NCI-H128 (cell line): Measurements from ENCODE around the gene ZNF484.
"Not testable (repeated sequence)": the region's sequence is repeated elsewhere in the genome, so short reads cannot be mapped to it uniquely, and the experiment has no call there.

Source experiments
- DNase-seq: peaks from one replicate; lab custom pipeline; 2025; ENCODE audit not compliant: unreplicated experiment; lab: John Stamatoyannopoulos, UW

The ZNF484 gene

DNA sequence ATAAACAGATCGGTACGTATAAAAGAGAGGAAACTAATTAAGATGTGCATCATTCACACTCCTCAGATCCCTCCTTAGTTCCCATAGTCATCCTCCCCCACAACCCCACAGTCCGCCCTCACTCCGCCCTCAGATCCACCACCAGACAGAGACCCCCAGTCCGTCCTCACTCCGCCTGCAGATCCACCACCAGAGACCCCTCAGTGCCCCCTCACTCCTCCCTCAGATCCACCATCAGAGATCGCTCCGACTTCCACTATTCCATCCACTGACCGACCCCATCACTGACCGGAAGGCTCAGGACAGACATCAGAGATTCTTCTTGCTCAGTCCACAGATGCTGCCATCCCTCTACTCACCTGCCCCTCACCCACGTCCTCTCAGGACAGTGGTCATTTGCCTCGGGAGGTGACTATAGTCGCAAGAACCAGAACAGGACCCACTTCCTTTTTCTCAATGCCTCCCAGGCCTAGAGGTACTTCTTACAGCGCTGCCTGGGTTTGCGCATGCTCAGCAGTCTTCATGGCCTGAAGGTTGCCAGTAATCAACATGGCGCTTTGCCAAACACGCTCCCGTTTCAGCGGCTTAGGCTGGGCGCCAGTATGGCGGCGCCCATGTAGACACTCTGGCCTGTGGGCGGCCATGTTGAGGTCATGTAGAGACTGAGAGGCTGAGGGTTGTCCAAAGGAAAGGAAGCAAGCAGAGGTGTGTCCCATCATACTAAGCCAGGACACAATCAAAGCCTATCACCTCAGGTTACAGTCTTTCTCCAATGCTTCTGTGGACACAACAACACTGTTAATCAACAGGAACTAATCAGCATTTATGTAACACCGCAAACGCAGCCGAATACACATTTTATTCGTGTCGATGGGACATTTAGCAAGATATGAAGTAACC lies at the start of gene ZNF484:
ZNF484 (minus strand) TSS at position 508 of the 900 bp plus-strand sequence. CDS start 3,009 bp downstream, outside the sequence.
- peak; percentile 99 for DNase-seq

DNA sequence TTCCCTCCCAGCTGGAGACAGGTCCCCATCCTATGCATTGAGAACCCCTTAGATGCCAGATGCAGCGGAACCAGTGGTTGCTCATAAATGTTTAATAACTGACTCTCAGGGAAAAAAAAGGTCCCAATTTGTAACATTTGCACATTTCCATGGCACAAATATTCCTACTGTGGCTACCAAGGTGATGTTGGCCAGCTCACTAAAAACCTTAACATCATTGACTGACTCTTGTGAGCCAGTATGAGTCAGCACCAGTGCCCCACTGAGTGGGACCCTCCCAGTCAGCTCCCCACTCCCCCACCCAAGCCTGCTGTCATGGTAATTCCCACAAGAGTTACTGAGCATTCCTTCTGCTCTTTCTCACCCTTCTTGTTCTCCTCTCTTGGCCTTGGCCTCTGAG lies 42.6 kb upstream of the ZNF484 start:
- no peak for DNase-seq

DNA sequence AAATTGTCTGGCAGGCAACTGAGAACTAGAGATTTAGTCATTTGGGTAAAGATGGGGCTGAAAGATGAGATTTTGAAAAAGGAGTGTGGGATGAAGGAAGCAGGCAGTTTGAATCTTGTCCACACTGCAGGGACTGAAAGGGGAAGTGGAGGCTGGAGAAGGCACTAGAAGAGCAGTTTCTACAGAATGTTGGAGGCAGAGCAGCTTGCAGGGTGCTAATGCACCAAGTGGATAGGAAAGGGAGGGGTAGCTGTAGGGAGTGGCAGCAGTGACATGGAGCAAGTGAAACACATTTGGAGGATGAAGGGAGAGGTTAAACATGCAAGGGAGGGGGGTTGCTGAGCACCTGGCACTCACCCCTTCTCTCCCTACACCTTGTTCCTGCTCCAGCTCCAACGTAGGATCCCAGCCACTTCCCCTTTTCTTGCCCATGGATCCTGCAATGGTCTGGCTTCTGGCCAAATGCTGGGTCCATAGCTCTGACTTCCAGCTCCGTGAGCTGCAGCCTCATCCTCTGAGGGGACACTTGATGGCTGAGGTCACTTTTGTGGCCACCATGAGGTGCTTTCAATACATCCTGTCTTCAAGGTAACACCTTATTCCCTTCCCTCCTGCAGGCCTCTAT lies 39.5 kb upstream of the ZNF484 start:
- no peak for DNase-seq

DNA sequence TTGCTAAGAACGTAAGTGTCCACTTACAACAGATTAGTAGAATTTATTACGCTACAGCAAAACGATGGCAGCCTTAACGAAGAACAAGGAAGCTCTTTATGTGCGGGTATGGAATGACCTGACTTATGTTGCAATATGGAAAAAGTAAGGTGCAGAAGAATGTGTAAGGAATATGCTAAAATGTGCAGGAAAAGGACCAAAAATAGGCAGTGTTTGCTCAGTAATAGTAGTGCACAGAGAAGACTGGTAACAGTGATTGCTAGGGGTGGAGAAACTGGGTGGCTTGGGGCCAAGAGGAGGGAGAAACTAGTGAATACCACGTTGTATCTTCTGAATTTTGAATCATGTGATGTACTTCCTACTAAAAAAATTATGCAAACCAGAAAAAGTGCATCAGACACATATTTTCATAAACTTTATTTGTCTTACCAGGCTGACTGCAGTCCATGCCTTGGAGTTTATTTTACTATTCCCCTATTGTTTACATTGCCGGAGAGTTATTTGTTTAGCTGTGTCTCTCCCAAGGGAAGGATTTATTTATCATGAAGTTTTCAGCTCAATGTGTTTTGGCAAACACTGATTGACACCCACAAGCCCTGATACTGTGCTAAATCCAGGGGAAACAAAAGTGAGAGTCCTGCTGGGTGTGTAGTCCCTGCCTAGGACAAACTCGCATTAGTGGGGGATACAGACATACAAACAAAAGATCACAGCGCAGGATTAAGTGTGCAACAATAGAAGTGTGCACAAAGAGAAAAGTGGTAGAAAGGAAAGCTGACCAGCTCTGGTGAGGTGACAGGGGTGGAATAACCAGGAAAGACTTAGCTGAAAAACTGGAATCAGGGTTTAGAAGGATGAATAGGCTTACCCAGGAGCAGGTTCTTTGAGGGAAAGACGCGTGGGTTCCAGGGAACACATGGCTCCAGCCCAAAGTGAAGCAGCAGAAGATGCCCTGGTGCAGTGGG lies 34.0 kb upstream of the ZNF484 start:
- DNase-seq: no peak

DNA sequence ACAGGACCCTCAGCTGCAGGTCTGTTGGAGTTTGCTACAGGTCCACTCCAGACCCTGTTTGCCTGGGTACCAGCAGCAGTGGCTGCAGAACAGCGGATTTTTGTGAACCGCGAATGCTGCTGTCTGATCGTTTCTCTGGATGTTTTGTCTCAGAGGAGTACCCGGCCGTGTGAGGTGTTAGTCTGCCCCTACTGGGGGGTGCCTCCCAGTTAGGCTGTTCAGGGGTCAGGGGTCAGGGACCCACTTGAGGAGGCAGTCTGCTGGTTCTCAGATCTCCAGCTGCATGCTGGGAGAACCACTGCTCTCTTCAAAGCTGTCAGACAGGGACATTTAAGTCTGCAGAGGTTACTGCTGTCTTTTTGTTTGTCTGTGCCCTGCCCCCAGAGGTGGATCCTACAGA lies 27.3 kb upstream of the ZNF484 start:
- DNase-seq: not testable (repeated sequence)

DNA sequence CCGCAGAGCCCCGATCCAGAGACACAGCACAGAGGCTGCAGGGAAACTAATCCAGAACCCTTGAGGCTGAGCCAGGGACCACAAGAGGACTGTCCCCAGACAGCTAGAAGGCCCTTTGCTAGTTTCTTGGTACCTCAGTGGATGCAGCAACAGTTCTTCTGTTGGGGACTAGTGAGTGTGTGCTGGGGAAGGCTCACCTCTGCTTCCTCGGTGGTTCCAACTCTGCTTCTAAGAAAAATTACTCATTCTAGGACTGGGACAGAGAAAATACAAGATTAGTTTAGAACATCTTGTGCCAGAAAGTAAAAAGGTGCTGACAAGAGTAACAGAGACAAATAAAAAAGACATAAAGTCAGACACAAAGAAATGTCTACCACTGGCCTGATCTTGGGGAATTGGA lies 19.5 kb upstream of the ZNF484 start:
- no peak for DNase-seq

DNA sequence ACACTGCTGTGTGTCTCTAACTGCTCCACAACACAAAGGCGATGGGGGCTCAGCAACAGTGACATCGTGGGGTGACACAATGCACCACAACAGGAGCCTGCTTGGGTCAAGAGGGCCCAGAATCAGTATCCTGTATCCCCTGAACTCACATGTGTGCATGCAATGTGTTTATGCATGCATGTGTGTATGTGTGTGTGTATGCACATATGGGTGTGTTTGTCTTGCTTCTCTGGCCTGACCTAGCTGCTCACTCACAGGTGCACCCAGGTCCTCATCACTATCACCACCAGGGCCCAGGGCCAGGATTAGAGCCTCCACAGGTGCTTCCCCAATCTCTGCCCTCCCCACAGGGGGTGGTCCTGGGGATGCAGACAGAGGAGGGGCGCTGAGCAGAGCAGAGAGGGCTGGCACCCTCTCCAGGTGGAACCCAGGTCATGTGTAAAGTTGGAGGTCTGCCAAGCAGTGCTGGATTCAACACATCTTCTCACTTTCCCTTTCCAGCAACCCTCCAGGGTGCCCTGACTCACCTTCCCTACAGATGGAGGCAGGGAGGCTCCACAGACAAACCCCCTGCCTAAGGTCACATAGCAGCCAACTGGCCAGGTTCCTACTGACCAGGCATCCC lies 18.1 kb upstream of the ZNF484 start:
- DNase-seq: no peak

DNA sequence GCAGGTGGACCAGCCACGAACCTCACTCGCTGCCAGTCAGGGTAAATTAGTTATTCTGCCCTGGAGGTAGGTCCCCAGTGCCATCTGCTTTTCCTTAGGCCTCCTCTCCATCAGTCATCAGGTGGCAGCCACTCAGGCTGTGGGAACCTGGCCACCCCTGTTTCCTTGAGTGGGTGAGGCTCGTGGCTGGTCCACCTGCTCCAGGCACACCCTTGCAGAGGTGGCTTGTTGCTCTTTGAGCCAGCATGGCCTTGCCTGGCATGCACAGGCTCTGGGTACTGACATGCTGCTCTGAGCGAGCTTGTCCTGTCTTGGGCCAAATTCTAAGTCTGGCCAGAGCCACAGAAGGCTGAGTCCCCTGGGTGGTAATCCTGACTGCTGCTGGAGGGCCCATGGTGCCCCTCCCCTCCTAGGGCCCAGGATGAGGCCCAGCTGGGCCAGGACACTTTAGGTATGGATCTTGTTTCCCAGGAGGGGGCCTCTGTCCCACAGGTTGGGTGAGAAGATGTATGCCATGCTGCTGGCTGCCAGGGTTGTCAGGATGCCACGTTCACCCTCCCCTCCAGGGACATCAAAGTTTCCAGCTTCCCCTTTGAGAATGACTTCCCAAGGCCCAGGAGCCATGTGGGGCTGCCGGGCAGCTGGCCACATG lies 17.0 kb upstream of the ZNF484 start:
- DNase-seq: no peak

DNA sequence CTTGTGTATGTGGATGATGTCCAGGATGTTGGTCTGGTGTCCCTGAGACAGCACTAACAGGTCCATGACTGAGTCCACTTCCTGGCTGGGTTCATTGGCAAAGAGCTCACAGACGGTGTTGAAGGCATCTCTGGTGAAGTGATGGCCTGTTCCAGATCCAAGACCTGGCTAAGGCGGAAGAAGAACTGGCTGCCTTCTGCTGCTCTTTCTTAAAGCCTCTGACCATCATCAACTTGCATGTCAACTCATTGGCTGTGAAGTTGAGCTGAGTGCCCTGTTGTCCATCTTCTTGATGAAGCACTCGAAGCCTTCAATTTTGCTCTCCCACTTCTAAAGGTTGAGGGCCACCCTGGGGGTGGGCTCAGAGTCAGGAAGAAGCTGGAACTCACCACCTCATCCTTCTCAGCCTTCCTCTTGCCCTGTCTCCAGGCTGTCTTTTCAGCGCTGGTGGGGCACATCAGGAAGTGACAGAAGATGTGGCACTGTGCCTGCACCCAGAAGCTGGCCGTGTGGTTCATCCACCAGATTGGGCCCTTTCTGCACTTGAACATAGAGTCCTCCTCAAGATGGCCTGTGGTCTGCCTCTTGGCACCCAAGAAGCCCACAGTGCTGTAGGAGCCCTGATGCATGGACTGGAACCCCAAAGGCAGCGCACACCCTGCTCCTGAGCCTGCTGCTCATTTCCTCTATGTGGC lies 16.2 kb upstream of the ZNF484 start:
- not testable (repeated sequence) for DNase-seq

DNA sequence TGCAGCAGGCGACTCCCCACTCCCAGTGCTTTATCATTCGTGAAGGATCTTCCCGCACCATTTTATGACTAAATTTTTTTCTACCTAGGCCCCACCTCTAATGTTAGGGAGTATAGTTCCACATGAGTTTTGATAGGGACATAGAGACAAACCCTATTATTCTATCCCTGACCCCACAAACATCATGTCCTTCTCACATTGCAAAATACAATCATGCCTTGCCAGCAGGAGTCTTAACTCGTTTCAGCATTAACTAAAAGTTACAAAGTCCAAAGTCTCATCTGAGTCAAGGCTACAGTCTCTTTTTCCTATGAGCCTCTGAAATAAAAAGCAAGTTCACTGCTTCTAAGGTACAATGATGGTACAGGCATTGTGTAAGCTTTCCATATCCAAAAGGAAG lies 14.4 kb upstream of the ZNF484 start:
- not testable (repeated sequence) for DNase-seq

DNA sequence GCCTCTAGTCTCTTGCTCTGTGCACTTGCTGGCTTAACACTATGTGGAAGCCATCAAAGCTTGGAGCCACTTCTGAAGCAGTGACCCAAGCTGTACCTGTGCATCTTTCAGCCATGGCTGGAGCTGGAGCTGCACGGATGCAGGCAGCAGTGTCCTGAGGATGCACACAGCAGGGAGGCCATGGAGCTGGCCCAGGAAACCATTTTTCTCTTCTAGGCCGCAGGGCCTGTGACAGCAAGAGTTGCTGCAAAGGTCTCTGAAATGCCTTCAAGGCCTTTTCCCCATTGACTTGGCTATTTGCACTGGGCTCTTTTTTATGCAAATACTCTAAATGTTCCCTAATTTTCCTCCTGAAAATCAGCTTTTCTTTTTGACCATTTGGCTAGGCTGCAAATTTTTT lies 12.9 kb upstream of the ZNF484 start:
- DNase-seq: no peak

DNA sequence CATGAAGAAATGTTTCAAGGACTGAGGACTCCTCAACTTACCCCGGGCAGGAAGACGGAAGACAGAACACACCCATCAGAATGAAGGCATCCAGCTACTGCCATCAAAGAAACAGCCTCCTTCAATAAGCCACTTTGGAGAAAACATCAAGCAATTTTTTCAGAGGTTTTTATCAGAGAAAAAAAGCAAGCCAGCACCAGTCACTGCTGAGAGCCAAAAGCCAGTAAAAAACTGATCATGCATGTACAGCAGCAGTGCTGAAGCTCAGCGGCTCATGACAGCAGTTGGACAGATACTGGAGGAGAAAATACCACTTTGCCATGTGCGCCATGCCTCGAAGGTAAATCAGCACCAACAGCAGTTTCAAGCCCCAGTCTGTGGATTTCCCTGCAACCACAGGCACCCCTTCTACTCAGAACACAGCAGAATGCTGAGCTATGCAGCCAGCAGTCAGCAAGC lies 10.1 kb upstream of the ZNF484 start:
- DNase-seq: no peak

DNA sequence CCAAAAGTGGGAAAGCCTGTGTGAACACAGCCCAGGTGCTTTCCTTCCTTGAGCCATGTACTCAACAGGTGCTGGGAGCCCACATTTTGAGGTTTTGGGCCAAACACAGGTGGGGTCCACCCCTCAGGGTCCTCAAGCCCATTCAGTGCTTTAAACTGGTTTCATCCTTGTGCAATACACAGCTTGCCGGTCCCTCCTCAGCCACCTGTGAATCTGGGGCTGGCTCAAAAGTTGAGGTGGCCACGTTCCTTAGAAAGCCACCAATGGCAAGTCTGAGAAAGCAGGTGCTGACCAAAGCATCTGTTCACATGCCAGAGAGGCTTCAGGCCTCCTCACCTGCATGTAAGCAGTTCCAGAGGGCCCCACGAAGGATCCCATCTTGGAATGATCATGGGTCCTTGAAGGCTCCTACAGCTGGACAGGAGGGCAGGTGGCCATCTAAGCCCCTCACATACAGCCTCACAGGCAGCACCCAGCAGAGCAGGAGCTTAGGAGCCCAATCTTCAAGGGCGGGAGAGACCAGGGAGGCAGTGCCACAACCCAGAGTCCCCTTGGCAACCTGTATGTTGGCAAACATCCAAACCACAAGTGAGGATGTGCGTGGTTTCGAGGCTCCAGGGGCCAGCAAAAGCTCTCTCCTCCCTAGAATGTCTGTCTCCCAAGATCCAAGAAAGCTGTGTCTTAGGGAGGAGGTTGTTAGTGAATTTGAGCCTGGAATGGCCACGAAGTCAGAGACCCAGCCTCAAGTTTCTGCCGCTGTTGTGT lies 9.2 kb upstream of the ZNF484 start:
- DNase-seq: not testable (repeated sequence)

DNA sequence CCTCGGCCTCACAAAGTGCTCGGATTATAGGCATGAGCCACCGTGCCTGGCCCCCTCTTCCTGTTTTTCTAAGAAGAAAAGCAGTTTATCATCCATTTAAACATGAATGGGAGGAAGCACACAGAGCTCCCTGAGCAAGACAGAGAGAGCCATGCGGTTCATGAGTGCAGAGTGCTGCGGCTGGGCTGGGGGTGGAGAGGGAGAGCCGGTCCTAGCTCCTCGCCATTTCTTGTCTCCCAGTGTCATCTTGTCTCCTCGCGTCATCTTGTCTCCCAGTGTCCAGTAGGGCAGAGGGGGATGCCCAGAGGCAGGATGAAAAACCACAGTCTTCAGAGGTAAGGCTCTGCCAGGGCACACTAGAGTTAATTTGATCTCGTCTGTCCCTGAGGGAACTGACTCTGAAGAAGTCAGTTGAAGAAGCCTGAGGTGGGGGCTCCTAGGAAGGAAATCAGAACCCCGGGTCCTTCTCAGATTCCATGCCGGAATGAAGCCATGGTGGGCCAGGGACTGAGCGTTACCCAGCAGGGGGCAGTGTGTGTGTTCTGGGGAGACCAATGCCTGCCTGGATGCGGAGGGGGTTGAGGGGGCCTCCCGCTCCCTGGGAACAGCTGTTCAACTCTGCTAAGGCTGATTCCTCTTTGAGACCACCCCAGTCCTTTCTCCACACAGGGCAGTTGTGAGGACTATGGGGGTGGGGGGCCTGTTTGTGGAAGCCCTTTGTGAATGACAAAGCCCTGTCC lies 6.0 kb upstream of the ZNF484 start:
- DNase-seq: not testable (repeated sequence)

DNA sequence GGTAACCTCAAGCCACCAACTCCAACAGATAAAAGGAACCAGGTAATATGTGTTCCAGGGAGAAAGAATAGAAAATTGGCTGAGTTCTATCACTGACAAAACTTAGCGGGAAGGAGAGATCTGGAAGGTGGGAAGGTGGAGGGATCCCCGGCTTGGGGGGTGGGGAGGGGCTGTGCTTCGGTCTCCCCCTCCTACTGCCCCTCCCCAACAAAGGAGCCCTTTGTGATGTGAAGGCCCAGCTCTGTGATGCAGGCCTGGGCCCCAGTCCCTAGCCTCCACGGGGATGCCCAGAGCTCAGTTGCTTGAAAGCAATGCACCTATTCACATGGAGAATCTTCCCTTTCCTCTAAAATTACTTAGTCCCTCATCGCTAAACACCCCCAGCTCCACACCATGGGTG lies 4.4 kb upstream of the ZNF484 start:
- no peak for DNase-seq

DNA sequence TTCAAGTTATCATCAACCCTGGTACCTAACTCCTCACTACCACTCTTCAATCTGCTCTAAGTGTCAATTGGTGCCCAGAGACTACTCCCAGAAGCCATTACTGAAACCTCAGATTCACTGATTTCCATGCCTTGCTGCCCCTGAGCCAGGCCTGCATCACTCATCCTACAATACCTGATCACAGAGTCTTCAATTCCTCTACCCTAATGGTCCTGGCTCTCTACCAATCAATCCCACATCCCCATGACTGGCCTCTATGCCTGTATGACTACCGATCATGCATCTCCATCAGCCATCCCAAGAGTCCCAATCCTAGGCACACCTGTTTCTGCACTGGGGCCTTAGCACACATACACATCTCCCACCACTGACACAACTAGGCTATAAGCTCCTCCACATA lies 2.5 kb downstream of the ZNF484 start:
- DNase-seq: no peak

DNA sequence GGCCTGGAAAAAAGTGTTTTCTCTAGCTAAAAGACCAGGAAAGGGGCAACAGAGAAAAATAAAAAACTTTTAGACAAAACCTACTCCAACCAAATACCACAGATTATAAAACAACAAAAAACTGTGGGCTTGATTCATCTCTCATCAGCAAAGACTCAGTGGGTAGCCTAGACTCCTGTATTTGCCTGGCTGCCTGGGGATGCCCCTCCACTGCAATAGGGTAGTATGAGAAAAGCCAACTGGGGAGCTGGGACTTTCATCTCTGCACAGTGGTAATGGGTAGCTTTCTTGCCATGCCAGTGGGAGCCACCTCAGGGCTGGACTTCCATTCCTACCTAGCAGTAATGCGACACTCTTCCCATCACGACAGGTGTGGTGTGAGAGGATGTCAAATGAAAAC lies 7.5 kb downstream of the ZNF484 start:
- DNase-seq: no peak

DNA sequence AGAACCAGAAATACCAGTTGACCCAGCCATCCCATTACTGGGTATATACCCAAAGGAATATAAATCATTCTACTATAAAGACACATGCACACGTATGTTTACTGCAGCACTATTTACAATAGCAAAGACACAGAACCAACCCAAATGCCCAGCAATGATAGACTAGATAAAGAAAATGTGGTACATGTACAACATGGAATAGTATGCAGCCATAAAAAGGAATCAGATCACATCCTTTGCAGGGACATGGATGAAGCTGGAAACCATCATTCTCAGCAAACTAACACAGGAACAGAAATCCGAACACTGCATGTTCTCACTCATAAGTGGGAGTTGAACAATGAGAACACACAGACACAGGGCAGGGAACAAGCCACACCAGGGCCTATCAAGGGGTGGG lies 11.2 kb downstream of the ZNF484 start:
- DNase-seq: not testable (repeated sequence)
